Testis (tissue), 3 donors: ENCODE data around the gene GPNMB. TPM values are rescaled to one million over a fixed set of nuclear protein-coding genes. Genes with fewer than 3 reads are reported as not detected.
A peak's percentile ranks its signal among the peaks of the same experiment; 100 is the strongest.

Source experiments
- DNase-seq: peaks from one replicate; pipeline ENCODE4 v3.0.0-alpha.2; 2019
- H3K27ac ChIP-seq, 2 donors: fragments of 200-600 bp; sonication (generic); one replicate each; pipeline ENCODE4 v1.5.1; 2019
- H3K27me3 ChIP-seq: fragments of 200-600 bp; sonication (generic); one replicate; pipeline ENCODE4 v1.5.1; 2019
- H3K36me3 ChIP-seq: fragments of 200-600 bp; sonication (generic); one replicate; pipeline ENCODE4 v1.5.1; 2017; ENCODE audit warnings: low read depth; ENCODE audit errors: missing control alignments
- H3K4me1 ChIP-seq: fragments of 200-600 bp; sonication (generic); one replicate; pipeline ENCODE4 v1.5.1; 2019
- H3K4me3 ChIP-seq, 2 donors: fragments of 200-600 bp; sonication (generic); one replicate each; pipeline ENCODE4 v1.5.1; 2017 to 2019
- H3K9me3 ChIP-seq: fragments of 200-600 bp; sonication (generic); one replicate; pipeline ENCODE4 v1.5.1; 2017
- CTCF ChIP-seq, 3 experiments: fragments of 450-650 bp in 2 of 3; fragments of 200-600 bp in 1 of 3; sonication (generic) in 1 of 3; IDR thresholded peaks; one replicate each; pipeline ENCODE4 v1.5.1; 2016 to 2019; ENCODE audit warnings: antibody characterized with exemption in 3 of 3, mild to moderate bottlenecking in 2 of 3, moderate library complexity in 1 of 3
- POLR2A ChIP-seq: fragments of 450-650 bp; IDR thresholded peaks from one replicate; pipeline ENCODE4 v1.6.1; 2017; ENCODE audit warnings: antibody characterized with exemption, mild to moderate bottlenecking, moderate library complexity
- WGBS, 2 donors: methylation state at CpG; one replicate each; pipeline ENCODE4 v1.1.5; 2018; 5-methylcytosine and 5-hydroxymethylcytosine counted together
- intact Hi-C: fragments of 100-400 bp; cut with DNase I; formaldehyde crosslinking; loops from one replicate; pipeline ENCODE4 v1.15.1; 2023; ENCODE audit warnings: low total_unique reads
- polyA plus RNA-seq: library from polyadenylated mRNA; stranded (reverse); fragments of 350-450 nt; fragmentation: Illumina TruSeq; extraction: RNeasy Lipid Tissue Mini Kit (QIAGEN cat#74804); gene quantifications from one replicate; pipeline ENCODE4 v1.2.3, GENCODE V29; 2014; ENCODE audit warnings: low read depth, low replicate concordance; ENCODE audit not compliant: insufficient read depth
- total RNA-seq, 2 donors: library from RNA; depleted of rRNA; stranded (reverse); fragments of >200 nt; gene quantifications; one replicate each; pipeline ENCODE4 v1.2.3, GENCODE V29; 2016

Gene GPNMB
- total and polyA plus RNA-seq, 3 donors from 2014 or later: 15.6 to 81.9 (median 33.6) TPM

GRCh38 chr7:23211589-23211988, 35.0 kb upstream of the GPNMB start:
- H3K4me1 ChIP-seq: peaks cover 4% of the 10 kb centered on the region
- no peak for DNase-seq
- H3K36me3 ChIP-seq: no peaks in the 10 kb centered on the region
- H3K27ac ChIP-seq: no peak overlapping the region
- TF ChIP-seq CTCF (IDR thresholded peaks at IDR 0.05) (no peak), POLR2A (no peak)
- H3K27me3 ChIP-seq: no peaks in the 10 kb centered on the region
- no peaks in the 10 kb centered on the region for H3K9me3 ChIP-seq
- 53 to 67% methylated on average over 11 of the region's 11 CpGs for WGBS, 2 donors
- intact Hi-C loops: no loop called here
- H3K4me3 ChIP-seq: no peak overlapping the region

GRCh38 chr7:23212395-23212794, 34.2 kb upstream of the GPNMB start:
- TF ChIP-seq POLR2A (no peak), CTCF (IDR thresholded peaks at IDR 0.05) (no peak)
- Histone ChIP-seq H3K27me3 (no peaks in the 10 kb centered on the region), H3K9me3 (no peaks in the 10 kb centered on the region), H3K27ac (no peak overlapping the region), H3K4me1 (peaks cover under 1% of the 10 kb centered on the region), H3K4me3 (no peak overlapping the region), H3K36me3 (no peaks in the 10 kb centered on the region)
- DNase-seq: no peak
- WGBS, 2 donors: 74 to 89% methylated on average over 2 of the region's 2 CpGs
- intact Hi-C loops: no loop called here

- no peak overlapping the region for H3K27ac ChIP-seq
- no peaks in the 10 kb centered on the region for H3K4me1 ChIP-seq
- no peaks in the 10 kb centered on the region for H3K9me3 ChIP-seq
- DNase-seq: no peak
- TF ChIP-seq CTCF (IDR thresholded peaks at IDR 0.05) (no peak), POLR2A (no peak)
- no peak overlapping the region for H3K4me3 ChIP-seq
- no peaks in the 10 kb centered on the region for H3K27me3 ChIP-seq
- WGBS, 2 donors: 69 to 87% methylated on average over 4 of the region's 4 CpGs
- H3K36me3 ChIP-seq: no peaks in the 10 kb centered on the region
- intact Hi-C loops: no loop called here
These were observed 33.7 kb upstream of the GPNMB start for GRCh38 chr7:23212841-23213240.

- Histone ChIP-seq H3K9me3 (no peaks in the 10 kb centered on the region), H3K4me1 (no peaks in the 10 kb centered on the region), H3K27me3 (no peaks in the 10 kb centered on the region), H3K4me3 (peak overlapping the region; percentile 43 to 46), H3K27ac (peak overlapping the region in 1 of 2 donors; percentile 39), H3K36me3 (no peaks in the 10 kb centered on the region)
- 81 to 82% methylated on average over 11 of the region's 11 CpGs for WGBS, 2 donors
- TF ChIP-seq POLR2A (no peak), CTCF (IDR thresholded peaks at IDR 0.05) (no peak)
- DNase-seq: peak; percentile 74
- intact Hi-C loops: no loop called here
These were observed 32.8 kb upstream of the GPNMB start for GRCh38 chr7:23213755-23214154.

GRCh38 chr7:23214423-23214822, 32.2 kb upstream of the GPNMB start:
- H3K9me3 ChIP-seq: no peaks in the 10 kb centered on the region
- peak overlapping the region; percentile 43 to 46 for H3K4me3 ChIP-seq
- 64 to 77% methylated on average over 5 of the region's 5 CpGs for WGBS, 2 donors
- H3K27me3 ChIP-seq: no peaks in the 10 kb centered on the region
- TF ChIP-seq POLR2A (no peak), CTCF (IDR thresholded peaks at IDR 0.05) (no peak)
- no peaks in the 10 kb centered on the region for H3K36me3 ChIP-seq
- intact Hi-C loops: no loop called here
- H3K4me1 ChIP-seq: no peaks in the 10 kb centered on the region
- DNase-seq: no peak
- H3K27ac ChIP-seq: peak overlapping the region in 1 of 2 donors; percentile 39
